Activated effector memory CD4-positive, alpha-beta T cell treated with anti-CD3 and anti-CD28 coated beads, Interleukin-2, amount 50 U/mL, for 16 hours (primary cell): ENCODE data around the gene SHOC1.
"Not testable (repeated sequence)": the region's sequence is repeated elsewhere in the genome, so short reads cannot be mapped to it uniquely, and the experiment has no call there.

Experiments used
- DNase-seq: peaks from one replicate; pipeline ENCODE4 v3.0.0-alpha.2; 2020

SHOC1 gene

GRCh38 chr9:111794835-111795556 is at the start of gene SHOC1:
Gene SHOC1 (minus strand): TSS chr9:111794937. CDS start chr9:111791418, 3,519 bp downstream.
- DNase-seq, result no peak

- no peak for DNase-seq
Measured at GRCh38 chr9:111843971-111844370, 49.2 kb upstream of the SHOC1 start.

DNA sequence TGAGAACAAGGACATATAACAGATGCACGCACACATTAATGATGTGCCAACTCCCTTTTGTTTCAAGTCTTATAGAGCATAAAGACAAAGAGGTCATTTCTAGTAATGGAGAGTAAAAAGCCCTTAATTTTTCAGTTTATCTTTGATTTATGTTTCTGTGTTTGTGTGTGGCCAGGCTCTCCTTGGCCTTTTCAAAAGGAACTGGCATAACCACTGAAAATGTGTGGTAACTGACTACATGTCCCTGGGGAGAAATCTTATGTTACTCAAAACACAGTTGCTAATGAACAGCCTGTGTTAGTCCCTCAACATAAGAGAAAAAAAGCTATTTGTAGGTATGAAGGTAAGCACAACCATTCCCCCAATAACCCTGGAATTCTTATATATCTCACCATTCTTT is 47.6 kb upstream of the SHOC1 start:
- DNase-seq, result no peak

DNA sequence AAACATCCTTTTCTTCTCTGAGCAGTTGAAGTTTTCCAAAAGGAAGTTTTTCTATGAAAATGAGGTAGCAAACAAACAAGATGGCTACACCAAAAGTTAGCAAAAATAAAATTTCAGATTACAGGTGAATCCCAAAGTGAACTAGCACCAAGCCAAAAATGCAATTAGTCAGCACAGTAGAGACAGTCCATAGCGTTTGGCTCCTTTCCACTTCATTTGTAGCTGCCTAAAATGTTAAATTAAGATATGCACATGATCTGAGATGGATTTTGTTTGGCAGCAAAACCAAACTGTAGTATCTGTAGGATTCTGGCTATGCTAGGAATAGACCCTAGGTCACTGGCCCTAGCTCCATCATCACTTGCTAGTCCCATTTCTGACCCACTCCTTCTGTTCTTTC is 45.7 kb upstream of the SHOC1 start:
- DNase-seq, result no peak

GRCh38 chr9:111839987-111840386 is 45.2 kb upstream of the SHOC1 start:
- no peak for DNase-seq

DNA sequence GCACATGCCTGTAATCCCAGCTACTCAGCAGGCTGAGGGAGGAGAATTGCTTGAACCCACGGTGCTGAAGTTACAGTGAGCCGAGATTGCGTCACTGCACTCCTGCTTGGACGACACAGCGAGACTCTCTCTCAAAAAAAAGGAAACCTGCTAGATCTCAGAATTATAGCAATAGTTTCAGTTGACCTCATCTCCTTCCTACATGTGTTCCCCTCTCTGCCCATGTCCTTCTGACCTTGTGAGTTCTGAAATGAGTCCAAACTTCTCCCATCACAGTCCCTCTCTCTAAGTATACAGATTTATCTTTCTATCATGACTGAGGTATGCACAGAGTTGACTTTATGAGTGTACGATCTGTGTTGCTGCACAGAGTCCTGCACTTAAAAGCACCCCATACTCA is 44.6 kb upstream of the SHOC1 start:
- no peak for DNase-seq

DNA sequence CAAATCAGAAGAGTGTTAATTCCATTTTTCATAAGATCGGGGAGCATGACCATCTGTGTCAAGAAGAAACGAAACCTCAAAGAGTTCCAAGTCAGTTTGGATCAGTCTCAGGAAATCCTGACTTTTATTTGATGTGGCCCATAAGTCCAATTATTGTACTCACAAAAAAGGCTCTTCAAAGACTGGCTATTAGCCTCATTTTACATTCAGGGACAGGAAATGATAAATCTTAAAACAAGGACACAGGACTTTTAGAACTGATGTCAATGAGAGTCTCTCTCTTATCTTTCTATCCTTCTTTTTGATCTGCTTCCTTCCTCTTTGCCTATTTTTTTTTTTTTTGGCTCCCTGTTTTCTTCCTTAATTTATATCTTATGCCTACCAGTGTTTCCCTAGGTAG is 43.7 kb upstream of the SHOC1 start:
- no peak for DNase-seq

DNA sequence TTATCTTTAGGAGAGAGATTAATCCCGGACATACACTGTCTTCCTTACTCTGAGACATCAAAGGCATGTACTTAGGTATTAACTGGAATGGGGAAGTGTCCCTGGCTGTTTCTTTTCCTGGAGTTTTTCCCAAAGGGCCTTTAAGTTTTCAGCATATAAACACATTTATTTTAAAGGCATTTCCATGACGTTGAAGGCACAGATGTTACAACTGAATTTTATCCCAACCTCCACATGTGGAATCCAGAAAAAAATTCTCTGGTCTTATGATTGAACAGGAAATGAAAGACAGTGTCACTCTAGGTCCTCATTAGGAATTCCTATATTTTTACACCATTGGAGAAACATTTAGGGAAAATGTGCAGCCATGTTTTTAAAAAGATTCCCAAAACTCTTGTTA is 41.6 kb upstream of the SHOC1 start:
- DNase-seq, result no peak

DNA sequence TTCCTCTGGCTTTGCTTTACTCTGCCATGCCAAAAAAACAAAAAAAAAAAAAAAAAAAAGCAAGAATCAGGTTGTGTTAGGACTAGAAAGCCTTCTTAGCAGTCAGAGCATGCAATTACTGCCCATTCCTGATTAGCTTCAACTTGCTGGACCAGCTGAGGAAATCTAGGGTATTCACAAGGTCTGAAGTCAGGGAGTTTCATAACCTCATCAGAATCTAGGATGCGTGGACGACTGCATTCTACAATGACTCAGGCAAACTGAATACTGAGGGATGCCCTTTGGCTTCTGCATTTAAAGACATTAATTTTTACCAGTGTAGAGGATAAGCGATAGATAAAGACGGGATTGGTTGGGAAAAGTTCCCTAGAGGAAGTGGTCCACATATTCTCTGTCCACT is 39.2 kb upstream of the SHOC1 start:
- DNase-seq, result no peak

DNA sequence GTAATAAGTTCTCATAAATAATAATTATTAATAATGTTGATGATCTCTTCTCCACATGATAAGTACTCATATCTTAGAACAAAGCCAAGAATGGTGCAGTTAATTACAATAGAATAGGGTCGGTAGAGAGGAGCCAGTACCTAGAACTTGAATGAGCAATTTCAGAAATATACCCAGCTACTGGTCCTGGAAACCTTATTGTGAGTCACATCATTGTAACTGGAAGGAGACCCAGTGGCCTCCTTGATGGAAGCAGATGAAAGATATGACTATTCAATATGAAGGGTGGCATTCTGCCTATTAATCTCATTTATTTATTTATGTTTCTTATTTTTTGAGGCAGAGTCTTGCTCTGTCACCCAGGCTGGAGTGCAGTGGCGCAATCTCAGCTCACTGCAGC is 37.7 kb upstream of the SHOC1 start:
- no peak for DNase-seq

GRCh38 chr9:111831371-111832108 is 36.8 kb upstream of the SHOC1 start:
- DNase-seq, result no peak

GRCh38 chr9:111828193-111828592 is 33.5 kb upstream of the SHOC1 start:
- no peak for DNase-seq

DNA sequence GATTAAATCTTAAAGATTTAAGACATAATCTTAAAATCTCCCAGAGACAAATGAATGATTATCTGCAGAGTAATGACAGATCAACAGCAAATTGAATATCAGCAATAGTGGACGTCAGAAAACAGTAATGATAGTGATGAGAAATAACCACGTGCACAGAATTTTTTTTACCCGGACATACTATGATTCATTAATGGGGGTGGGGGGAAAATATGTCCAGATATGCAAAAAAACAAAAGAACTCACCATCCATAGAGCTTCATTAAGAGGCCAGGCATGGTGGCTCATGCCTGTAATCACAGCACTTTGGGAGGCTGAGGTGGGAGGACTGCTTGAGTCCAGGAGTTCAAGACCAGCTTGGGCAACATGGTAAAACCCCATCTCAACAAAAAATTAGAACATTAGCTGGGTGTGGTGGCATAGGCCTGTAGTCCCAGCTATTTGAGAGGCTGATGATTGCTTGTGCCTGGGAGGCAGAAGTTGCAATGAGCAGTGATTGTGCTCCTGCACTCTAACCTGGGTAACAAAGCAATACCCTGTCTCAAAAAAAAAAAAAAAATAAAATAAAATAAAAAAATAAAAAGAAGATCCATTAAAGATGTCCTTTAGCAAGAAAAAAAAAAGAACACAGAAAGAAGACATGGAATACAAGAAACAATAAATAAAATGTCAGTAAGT is 30.9 kb upstream of the SHOC1 start:
- DNase-seq, result no peak

GRCh38 chr9:111821006-111821528 is 26.3 kb upstream of the SHOC1 start:
- no peak for DNase-seq

DNA sequence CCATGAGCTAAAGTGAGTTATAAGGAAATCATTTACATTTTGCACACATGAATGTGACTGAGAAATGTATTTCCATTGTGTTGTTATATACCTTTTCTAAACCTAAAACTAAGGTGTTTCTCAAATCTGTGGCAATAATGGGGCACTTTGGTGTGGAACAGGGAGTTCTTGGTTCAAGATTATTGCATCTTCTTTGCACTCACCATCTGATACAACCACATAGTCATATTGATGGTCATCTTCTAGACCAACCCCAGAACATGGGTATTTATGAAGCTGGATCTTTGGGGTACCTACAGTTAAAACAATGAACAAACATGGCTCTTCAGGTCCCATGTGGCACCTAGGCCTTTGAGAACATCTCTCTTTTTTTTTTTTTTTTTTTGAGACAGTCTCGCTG is 24.6 kb upstream of the SHOC1 start:
- no peak for DNase-seq

DNA sequence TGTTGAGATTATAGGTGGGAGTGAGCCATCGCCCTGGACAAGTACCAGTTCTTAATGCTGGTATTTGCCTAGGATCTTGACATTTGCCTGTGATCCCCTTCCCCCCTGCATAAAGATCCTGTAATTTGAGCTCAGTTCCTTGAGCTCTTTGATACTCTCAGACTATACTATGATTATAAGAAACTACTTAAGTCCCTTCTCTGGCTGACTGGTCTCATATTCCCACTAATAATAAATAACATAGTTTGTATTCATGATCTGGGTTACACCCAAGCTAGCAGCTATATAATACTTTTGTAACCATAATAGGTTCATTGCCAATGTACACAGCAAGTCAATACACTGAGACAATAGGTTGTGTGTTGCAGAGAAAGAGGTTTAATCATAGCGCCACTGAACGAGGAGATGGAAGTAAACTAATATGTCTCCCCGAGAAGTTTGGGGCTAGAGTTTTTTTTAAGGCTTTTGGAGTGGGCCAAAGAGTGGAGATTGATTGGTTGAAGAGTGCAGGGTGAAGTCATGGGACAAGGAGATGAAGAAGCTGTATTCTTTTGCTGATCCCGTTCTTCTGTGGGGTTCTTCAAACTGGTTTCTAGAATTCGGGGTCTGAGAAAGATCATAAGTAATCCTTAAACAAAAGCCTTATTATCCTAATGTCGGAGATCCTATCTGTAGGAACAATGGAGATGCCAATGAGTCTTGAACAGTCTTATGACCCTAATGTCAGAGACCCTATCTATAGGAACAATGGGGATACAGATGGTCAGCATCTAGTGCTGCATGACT is 20.7 kb upstream of the SHOC1 start:
- DNase-seq, result no peak

- DNase-seq, result no peak
Measured at GRCh38 chr9:111812337-111812736, 17.6 kb upstream of the SHOC1 start.

GRCh38 chr9:111810908-111811307 is 16.2 kb upstream of the SHOC1 start:
- DNase-seq, result no peak

DNA sequence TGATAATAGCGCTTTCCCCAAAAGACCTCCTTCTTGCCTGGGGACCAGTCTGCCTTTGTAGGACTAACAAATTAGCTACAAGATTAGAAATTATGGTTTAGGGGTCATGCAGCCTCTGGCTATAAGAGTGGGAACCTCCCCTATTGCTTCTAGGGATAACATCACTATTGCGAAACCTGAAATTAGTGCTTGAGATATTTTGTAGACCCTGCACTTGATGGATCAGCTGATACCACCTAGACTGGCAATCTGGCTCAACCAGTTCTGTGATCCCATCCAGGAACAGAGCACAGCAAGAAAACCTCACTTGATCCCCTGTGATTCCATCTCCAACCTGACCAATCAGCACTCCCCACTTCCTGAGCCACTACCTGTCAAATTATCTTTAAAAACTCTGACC is 15.7 kb upstream of the SHOC1 start:
- not testable (repeated sequence) for DNase-seq

GRCh38 chr9:111807197-111807596 is 12.5 kb upstream of the SHOC1 start:
- no peak for DNase-seq

- no peak for DNase-seq
Measured at GRCh38 chr9:111806259-111806658, 11.5 kb upstream of the SHOC1 start.

DNA sequence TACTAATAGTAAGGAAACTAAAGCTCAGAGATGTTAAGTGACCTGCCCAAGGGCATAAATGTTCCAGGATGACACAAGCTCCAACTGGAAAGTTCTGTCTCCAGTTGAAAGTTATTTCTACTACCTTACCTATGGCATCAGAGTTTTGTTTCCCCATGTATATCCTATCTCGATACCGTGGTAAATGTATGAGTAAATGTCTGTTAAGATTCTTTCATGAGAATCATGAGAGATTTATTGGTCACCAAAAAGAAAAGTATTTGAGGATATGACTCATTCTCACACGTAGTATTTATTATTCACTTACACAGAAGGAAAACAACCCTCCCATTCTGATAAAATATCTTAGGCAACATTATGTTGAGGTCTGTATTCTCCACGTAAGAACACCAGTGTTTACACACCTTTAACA is 11.1 kb upstream of the SHOC1 start:
- no peak for DNase-seq

- DNase-seq, result no peak
Measured at GRCh38 chr9:111805262-111805661, 10.5 kb upstream of the SHOC1 start.
